ENCODE results near the gene CLIC1. TPM values are rescaled to one million over a fixed set of nuclear protein-coding genes. Genes with fewer than 3 reads are reported as not detected.

CLIC1 gene
- 100 to 1,000 TPM; 253 to 375 (median 362) TPM for total RNA-seq

- DNase-seq = peak; percentile 93
- Histone ChIP-seq H3K4me3 (peak within 1 kb of the TSS; percentile 56 to 91 (median 75)), H3K4me1 (peaks cover 23 to 69% (median 55%) of the 10 kb centered on the region in 4 donors), H3K36me3 (peaks cover 0 to 28% (median 11%) of the 10 kb centered on the region in 4 donors), H3K27me3 (no peaks in the 10 kb centered on the region), H3K9me3 (no peaks in the 10 kb centered on the region), H3K27ac (peak within 1 kb of the TSS; percentile 96 to 99 (median 98))
- 0 to 1% methylated on average over 5 to 22 of the region's 24 CpGs for WGBS, 2 donors (ENCODE audit: low coverage in 1 of 2)
- intact Hi-C loops (cut with DNase I; ENCODE audit: low total_unique reads) = no loop called here
- TF ChIP-seq POLR2AphosphoS5 (IDR thresholded peaks at IDR 0.05) (peak; percentile 97 to 98 (median 98)), CTCF (IDR thresholded peaks at IDR 0.05) (no peak), POLR2A (IDR thresholded peaks at IDR 0.05) (peak; percentile 98)
- in situ Hi-C loops (cut with MboI; ENCODE audit: low pct_ligation_motif_present in 1 of 4, low pct_unique_long_range_greater_than_20kb in 1 of 4, low sequenced_read_pairs in 3 of 4) = loop anchor here in 1 of 4 donors (10.0 kb wide), 1 partner anchor 89 kb away; the partner anchor contains the start of gene HSPA1B
These were observed at the start of gene CLIC1 for GRCh38 chr6:31736021-31736767. Gene CLIC1, minus strand, starts transcription at chr6:31736530. Its CDS starts 230 bp downstream, at chr6:31736300.

DNA sequence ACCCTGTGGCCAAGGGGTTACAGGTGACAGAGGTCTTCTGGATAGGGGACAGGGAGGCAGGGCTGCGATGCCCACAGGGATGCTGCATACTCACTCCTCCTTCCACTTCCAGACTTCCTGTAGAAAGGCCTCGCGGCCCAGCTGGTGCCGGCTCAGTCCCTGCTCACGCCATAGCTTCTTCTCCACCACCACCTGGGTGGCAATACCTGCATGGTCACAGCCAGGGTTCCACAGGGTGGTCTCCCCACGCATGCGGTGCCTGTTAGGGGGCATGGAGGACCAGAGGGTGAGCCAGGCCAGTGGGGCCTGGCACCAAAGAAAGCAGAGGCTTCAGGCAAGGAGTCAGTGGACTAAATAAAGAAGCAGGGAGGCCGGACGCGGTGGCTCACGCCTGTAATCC, 49.1 kb upstream of the CLIC1 start:
- H3K36me3 ChIP-seq = peaks cover 0 to 18% (median 8%) of the 10 kb centered on the region in 4 donors

GRCh38 chr6:31784098-31784925, 48.0 kb upstream of the CLIC1 start:
- Histone ChIP-seq H3K9me3 (no peaks in the 10 kb centered on the region), H3K36me3 (peaks cover 0 to 25% (median 8%) of the 10 kb centered on the region in 4 donors), H3K27ac (no peak overlapping the region), H3K27me3 (no peaks in the 10 kb centered on the region), H3K4me1 (no peaks in the 10 kb centered on the region), H3K4me3 (no peak overlapping the region)
- TF ChIP-seq CTCF (IDR thresholded peaks at IDR 0.05) (no peak), POLR2A (IDR thresholded peaks at IDR 0.05) (no peak), EP300 (IDR thresholded peaks at IDR 0.05; ENCODE audit: low read depth) (no peak), POLR2AphosphoS5 (IDR thresholded peaks at IDR 0.05) (no peak)
- WGBS, 2 donors (ENCODE audit: low coverage in 1 of 2) = 95% methylated on average over 15 of the region's 15 CpGs; no CpG with 5 or more reads in 1 of the 2 donors
- in situ Hi-C loops (cut with MboI; ENCODE audit: low pct_ligation_motif_present in 1 of 4, low pct_unique_long_range_greater_than_20kb in 1 of 4, low sequenced_read_pairs in 3 of 4) (no loop called here), intact Hi-C loops (cut with DNase I; ENCODE audit: low total_unique reads) (no loop called here)
- DNase-seq = no peak

More for the DNA sequence above, 49.1 kb upstream of the CLIC1 start:
- TF ChIP-seq EP300 (IDR thresholded peaks at IDR 0.05; ENCODE audit: low read depth) (no peak), POLR2A (IDR thresholded peaks at IDR 0.05) (no peak), POLR2AphosphoS5 (IDR thresholded peaks at IDR 0.05) (no peak), CTCF (IDR thresholded peaks at IDR 0.05) (no peak)
- in situ Hi-C loops (cut with MboI; ENCODE audit: low pct_ligation_motif_present in 1 of 4, low pct_unique_long_range_greater_than_20kb in 1 of 4, low sequenced_read_pairs in 3 of 4) = no loop called here
- no peak overlapping the region for H3K4me3 ChIP-seq
- H3K27ac ChIP-seq = no peak overlapping the region
- H3K27me3 ChIP-seq = no peaks in the 10 kb centered on the region
- intact Hi-C loops (cut with DNase I; ENCODE audit: low total_unique reads) = no loop called here
- DNase-seq = no peak
- no peaks in the 10 kb centered on the region for H3K9me3 ChIP-seq
- WGBS, 2 donors (ENCODE audit: low coverage in 1 of 2) = 97 to 98% methylated on average over 6 to 11 of the region's 11 CpGs
- no peaks in the 10 kb centered on the region for H3K4me1 ChIP-seq

Measured in transverse colon (tissue), 4 donors.